Sigmoid colon (tissue), 4 donors: ENCODE measurements around the gene PIAS1.

Source experiments
- CTCF ChIP-seq, 4 experiments: fragments of 450-650 bp in 3 of 4; fragments of 200-600 bp in 1 of 4; IDR thresholded peaks; one replicate each; pipeline ENCODE4 v1.5.1; 2016 to 2019; ENCODE audit warnings: antibody characterized with exemption in 4 of 4, mild to moderate bottlenecking in 3 of 4, moderate library complexity in 2 of 4
- POLR2A ChIP-seq, 2 donors: fragments of 450-650 bp; IDR thresholded peaks; one replicate each; pipeline ENCODE4 v1.6.1; 2016; ENCODE audit warnings: antibody characterized with exemption in 2 of 2, mild to moderate bottlenecking in 2 of 2, moderate library complexity in 2 of 2
- POLR2AphosphoS5 ChIP-seq, 4 donors: sonication (generic); formaldehyde crosslinking; IDR thresholded peaks; one replicate each; pipeline ENCODE4 v1.6.1; 2017; ENCODE audit warnings: antibody characterized with exemption in 4 of 4

- TF ChIP-seq POLR2AphosphoS5 (IDR thresholded peaks at IDR 0.05), result no peak
- no peak for TF ChIP-seq CTCF (IDR thresholded peaks at IDR 0.05)
- no peak for TF ChIP-seq POLR2A (IDR thresholded peaks at IDR 0.05)
These were observed 166.9 kb downstream of the PIAS1 start for GRCh38 chr15:68220967-68221366.
